NK-92 (cell line): ENCODE measurements around the gene FIBP.

Experiments
- DNase-seq: peaks from one replicate; lab custom pipeline; 2025; ENCODE audit not compliant: unreplicated experiment; lab: John Stamatoyannopoulos, UW

Gene FIBP

DNA sequence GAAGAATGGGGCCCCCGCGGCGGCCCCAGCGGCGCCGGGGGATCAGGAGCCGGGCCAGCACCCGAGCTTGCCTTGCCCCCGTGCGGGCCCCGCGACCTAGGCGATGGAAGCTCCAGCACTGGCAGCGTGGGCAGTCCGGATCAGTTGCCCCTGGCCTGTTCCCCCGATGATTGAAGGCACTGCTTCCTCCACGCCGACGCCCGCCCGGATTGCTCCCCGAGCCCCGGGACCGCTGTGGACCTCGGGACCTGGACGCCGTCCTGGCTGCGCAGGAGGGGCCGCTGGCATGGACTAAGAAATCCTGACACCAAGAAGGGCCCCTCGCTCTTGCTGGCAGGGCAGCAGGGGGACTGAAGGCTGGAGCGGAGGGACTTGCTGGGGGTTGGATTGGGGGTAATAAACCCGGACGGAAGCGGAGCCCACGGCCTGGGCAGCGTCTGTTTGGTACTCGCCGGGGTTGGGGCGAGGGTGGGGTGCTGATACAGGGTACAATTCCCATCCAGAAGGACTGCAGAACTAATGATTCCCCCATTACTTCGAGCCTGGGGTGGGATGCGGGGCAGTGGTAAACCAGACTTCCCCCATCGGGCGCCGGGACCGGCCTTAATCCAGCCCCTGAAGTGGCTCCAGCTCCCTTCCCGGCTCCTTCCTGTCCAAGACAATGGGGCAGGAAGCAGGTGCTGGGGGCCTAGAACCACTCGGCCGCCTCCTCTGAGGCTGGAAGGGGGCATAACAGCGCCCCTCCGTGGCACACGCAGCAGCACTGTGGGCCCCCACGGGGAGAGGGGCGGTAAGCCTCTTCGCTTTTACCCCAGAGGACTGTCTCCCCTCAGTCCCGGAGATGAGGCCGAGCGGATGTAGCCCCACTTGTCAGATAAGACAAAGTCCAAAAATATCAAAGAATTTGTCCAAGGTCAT lies 3.2 kb upstream of the FIBP start:
- DNase-seq, result no peak

DNA sequence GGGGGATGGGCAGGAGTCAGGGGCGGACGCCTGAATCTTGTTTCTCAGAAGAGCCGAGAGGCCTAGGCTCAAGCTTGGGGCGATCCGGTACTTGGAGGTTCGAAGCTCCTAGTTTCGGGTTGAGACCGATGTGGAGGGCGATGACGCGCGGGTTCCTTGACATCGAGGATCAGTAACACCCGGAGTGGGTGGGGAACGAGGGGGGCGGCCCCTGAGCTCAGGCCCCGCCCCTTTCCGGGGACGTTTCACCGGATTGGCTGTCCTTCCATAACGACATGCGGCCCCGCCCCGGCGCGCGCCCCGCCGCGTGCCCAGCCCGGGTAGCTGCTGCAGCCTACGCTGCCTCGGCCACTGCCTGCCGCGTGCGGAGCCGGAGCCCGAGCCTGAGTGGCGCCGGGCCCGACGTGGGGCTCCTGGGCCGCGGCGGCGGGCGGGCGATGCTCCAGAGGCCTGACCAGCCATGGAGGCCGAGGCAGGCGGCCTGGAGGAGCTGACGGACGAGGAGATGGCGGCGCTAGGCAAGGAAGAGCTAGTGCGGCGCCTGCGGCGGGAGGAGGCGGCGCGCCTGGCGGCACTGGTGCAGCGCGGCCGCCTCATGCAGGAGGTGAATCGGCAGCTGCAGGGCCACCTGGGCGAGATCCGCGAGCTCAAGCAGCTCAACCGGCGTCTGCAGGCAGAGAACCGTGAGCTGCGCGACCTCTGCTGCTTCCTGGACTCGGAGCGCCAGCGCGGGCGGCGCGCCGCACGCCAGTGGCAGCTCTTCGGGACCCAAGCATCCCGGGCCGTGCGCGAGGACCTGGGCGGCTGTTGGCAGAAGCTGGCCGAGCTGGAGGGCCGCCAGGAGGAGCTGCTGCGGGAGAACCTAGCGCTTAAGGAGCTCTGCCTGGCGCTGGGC lies 2.3 kb upstream of the FIBP start, which contains the start of gene CCDC85B:
TSS of gene CCDC85B (plus strand) at position 350 of the 895 bp plus-strand sequence. CDS start at position 461, 111 bp downstream.
- DNase-seq, result peak; percentile 72

DNA sequence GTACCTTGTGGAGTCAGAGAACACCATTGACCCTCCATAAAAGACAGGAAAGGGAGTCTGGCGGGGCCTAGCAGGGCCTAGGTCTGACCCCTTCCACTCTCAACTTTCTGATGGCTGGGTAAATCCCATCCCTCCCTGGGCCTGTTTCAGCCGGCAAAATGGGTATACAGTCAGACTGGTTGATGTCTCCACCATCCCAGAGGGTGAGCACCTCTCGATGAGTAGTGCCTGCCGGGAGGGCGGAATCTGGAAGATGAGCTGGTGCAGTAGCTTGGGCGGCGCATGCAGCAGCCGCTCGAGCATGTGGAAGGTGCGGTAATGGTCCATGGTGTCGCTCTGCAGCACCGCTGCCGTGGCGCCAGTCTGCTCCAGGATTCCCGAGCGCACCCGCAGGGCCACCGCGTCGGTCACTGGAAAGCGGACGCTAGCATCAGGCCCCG lies 528 bp downstream of the FIBP start:
- DNase-seq, result no peak

DNA sequence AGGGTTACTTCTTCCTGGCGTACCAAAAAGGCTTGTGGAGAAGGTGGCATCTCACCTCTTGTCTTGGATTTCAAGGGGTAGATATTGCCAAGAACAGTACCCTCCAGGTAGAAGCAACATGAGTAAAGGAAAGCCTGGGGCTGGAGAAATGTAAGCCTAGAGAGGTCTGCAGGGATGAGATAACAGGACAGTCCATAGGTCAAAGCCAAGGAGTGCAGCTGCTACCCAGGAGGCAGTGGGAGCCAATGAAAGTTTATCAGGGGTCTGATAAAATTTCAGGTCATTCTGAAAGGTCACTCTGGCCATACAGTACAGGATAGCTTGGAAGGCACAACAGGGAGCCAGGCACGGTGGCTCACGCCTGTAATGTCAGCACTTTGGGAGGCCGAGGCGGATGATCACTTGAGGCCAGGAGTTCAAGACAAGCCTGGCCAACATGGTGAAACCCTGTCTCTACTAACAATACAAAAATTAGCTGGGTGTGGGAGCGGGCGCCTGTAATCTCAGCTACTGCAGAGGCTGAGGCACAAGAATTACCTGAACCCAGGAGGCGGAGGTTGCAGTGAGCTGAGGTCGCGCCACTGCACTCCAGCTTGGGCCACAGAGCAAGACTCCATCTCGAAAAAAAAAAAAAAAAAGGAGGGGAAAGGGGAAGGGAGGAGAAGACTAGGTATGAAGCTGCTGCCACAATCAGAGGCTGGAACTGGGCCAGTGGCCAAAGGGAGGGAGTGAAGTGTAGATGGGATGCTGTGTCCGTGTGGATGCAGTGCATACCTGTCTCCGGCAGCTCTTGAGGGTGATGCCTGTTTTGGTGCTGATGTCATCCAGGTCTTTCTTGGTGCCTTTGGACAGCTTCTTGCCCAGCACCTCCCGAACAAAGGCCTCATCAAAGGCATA lies 1.2 kb downstream of the FIBP start:
- DNase-seq, result no peak

DNA sequence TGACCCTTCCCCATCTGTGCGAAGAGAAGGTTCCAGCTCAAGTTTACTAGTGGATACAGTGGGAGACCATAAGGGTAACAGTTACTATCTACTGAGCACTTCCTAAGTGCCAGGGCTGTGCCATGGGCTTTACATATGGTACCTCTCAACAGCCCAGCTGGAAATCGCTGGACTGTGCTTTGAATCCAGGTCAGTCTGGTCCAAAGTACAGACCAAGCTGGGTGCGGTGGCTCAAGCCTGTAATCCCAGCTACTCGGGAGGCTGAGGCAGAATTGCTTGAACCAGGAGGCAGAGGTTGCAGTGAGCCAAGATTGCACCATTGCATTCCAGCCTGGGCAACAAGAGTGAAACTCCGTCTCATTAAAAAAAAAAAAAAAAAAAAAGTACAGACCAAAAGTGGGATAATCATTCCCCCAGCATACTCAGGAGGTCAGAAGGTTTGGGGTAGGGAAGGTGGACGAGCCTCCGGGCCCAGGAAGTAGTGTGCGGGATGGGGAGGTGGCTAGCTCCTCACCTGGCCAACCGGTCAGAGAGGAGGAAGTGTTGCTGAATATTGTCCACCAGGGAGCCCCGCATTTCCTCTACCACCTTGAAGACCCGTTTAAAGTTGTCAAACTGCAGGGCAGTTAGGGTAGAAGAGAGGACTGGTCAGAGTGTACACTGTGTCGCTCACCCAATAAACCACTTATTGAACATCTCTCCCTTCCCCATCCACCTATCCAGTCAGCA lies 2.3 kb downstream of the FIBP start:
- DNase-seq, result no peak

DNA sequence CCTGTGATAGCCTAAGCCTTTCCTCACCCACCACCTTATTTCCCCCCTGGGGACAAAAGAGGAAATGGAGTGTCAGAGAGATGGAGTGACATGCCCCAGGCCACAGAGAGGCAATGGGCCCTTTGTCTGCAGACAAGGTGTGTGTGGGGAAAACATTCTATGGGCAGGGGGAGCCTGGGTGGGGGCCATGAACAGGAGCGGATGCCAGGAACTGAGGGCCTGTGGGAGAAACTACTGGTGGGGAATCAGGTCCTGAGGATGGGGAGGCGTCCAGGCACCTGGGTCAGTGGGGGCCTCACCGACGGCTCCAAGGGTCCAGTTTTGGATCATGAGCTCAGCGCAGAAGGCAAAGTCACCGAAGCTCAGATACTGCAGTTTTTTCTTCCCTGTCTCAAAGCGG lies 3.0 kb downstream of the FIBP start:
- DNase-seq, result no peak

DNA sequence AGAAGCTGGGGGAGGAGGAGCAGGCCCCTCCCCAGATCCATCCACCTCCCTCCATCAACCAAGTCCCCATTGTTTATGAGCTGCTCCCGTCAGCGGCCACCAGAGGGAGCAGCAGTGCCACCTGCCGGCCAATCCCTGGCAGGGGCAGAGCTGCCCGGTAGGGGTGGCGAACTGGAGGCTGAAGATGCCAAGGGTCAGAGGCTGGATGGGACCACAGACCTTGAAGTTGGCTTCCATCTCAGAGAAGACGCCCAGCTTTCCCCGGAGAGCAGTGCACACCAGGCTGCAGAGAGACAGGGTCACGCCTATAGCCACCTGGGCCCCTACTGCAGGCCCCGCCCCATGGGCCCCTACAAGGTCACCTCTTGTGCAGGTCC lies 3.6 kb downstream of the FIBP start:
- no peak for DNase-seq

DNA sequence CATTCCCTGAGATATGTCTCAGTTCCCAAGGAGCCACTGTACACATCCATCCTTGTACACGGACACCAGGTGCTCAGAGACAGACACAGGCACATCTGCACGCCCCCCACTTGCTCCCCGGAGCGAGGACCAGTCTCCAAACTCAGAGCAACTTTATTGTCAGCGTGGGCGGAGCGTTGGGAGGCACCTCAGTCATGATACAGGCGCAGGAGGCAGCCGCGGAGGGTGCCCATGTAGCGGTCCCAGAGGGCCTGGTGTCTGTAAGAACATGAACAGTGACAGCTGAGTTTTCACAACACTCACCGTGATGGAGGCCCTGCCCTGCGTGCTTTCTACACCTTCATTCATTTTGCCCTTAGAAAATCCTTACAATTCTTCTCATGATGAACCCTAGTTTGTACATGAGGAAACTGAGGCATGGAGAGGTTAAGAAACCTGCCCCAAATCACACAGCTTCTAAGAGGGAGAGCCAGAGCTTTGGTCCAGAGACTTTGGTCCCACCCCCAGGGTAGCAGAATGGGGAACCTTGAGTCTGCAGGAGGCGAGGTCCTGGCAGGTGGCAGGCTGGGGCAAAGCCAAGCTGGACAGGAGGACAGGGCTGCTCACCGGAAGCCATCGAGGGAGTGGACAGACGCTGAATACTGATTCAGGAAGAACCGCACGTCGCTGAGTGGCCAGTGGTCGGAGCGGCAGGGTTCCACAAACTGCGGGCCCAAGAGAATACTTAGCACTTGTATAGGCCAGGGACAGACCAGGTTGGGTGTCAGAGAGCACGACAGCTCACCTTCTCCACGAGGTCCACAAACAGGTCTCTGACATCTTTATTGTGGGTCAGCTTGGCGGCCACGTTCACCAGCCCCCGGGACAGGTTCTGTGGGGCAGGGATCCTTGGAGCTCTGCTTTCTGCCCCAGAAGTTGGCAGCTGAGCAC lies 4.2 kb downstream of the FIBP start:
- DNase-seq, result no peak

DNA sequence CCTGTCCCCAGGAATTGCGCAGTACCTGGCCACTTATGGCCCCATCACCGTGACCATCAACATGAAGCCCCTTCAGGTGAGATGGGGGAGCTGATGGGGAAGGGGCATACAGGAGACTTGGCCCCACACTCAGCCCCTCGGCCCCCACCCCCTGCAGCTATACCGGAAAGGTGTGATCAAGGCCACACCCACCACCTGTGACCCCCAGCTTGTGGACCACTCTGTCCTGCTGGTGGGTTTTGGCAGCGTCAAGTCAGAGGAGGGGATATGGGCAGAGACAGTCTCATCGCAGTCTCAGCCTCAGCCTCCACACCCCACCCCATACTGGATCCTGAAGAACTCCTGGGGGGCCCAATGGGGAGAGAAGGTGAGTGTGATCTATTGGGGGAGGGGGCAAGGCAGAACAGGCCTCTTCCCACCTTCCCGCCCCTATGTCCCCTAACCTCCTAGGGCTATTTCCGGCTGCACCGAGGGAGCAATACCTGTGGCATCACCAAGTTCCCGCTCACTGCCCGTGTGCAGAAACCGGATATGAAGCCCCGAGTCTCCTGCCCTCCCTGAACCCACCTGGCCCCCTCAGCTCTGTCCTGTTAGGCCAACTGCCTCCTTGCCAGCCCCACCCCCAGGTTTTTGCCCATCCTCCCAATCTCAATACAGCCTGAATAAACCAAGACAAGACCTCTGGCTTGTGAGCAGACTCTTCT lies 5.1 kb downstream of the FIBP start:
- DNase-seq, result no peak

DNA sequence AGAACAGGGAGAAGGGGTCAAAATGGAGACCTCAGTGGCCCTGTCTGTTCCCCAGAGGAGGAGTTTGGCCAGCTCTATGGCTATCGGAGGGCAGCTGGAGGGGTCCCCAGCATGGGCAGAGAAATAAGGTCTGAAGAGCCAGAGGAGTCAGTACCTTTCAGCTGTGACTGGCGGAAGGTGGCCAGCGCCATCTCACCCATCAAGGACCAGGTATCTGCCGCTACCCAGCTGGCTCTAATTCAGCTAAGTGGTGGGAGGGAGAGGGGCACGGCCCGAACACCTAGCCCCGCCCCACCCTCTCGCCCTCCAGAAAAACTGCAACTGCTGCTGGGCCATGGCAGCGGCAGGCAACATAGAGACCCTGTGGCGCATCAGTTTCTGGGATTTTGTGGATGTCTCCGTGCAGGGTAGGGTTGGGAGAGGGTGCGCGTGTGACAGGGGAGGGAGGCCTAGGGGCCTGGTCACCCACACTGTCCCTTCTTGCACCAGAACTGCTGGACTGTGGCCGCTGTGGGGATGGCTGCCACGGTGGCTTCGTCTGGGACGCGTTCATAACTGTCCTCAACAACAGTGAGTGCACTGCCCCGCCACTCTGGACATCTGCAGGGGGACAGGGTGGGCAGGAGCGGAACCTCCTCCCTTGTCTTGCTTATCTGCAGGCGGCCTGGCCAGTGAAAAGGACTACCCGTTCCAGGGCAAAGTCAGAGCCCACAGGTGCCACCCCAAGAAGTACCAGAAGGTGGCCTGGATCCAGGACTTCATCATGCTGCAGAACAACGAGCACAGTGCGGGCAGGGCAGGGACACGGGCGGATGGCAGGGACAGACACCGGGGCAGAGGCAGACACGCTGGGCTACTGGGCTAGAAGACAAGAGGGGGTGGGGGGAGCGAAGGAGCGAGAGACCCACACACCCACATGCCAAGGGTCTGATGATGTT lies 5.9 kb downstream of the FIBP start:
- DNase-seq, result no peak

DNA sequence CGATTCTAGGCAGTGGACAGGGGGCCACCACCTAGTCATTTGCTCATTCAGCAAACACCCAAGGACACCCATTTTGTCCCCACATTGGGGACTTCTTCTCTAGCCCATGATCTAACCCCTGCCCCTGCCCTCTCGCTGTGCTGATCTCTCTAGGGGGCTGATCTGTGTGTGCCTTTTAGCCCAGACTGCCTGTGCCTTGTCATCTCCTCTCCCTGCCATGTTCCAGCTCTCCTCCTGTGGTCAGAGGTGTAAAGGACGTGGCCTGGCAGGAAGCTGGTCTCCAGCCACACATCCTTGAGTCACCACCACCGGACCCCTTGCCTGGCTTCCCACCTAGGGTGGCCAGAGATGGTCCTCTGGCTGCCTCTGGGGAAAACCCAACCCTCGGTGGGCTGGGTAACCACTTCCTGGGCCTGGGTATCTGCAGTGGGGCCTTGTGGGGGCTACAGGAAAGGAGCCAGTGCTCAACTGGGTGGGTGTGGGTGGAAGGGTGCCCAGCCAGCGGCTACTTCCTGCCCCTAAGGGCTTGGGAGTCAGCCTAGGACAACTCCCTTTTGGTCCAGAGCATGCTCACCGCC lies 7.3 kb downstream of the FIBP start:
- no peak for DNase-seq

DNA sequence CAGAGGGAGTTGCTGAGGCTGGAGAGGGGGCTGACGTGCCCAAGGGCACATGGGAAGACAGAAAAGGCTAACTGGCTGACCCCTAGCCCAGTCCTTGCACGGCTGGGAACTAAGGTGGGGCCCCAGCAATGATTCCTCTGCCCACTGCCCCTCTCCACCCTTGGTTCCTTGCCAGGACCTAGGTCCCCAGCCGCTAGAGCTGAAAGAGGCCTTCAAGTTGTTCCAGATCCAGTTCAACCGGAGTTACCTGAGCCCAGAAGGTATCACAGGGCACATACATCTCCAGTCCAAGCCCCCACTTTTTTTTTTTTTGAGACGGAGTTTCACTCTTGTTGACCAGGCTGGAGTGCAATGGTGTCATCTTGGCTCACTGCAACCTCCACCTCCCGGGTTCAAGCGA lies 8.2 kb downstream of the FIBP start:
- DNase-seq, result no peak

DNA sequence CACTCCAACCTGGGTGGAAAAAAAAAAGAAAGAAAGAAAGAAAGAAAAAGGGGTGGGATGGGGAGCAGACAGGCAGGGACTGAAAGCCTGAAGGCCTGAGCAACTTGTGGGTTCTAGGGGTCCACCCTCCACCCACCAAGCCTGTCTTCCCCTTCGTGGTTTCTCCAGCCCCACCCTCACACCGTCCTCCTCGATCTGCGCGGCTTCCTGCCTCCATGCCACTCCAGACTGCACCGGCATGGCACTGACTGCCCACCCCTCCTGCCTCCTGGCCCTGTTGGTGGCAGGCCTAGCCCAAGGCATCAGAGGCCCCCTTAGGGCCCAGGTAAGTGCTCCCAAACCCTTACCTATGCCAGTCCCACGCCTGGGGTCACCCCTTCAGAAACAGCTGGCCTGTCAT lies 8.7 kb downstream of the FIBP start, which contains the start of gene CTSW:
TSS of gene CTSW (plus strand) at position 221 of the 400 bp plus-strand sequence. CDS start at position 239, 18 bp downstream.
- DNase-seq, result no peak

DNA sequence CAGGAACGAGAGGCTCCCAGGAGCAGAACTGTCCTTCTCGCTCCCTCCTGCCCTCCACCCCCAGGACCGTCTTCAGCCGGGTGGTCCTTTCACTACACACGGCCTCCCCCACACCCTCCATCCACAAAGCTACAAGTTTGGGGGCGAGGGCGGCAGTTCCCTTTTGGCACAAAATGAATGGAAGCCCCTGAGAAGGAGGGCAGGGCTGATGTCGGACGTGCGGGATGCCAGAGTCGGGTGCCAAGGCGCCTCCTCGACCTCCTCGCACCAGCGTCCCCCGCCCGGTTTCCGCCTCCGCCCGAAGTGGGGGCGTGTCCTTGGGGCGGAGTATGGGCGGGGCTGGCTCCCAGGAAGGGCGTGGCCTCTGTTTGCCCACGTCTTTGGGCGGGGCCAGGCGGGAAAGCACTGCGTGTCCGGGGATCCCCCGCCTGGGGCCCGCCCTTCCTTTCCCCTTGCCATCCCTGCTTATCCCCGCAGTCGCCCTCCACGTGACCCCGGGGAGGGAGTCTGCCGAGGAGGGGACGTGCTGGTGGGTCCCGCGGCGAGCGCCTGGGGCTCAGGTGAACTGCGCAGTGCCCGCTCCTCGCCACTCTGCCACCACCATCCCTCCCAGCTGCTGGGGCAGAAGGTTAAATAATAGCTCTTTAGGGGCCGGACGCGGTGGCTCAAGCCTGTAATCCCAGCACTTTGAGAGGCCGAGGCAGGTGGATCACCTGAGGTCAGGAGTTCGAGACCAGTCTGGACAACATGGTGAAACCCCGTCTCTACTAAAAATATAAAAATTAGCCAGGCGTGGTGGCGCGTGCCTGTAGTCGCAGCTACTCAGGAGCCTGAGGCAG lies 14.7 kb downstream of the FIBP start:
- DNase-seq, result peak; percentile 63

DNA sequence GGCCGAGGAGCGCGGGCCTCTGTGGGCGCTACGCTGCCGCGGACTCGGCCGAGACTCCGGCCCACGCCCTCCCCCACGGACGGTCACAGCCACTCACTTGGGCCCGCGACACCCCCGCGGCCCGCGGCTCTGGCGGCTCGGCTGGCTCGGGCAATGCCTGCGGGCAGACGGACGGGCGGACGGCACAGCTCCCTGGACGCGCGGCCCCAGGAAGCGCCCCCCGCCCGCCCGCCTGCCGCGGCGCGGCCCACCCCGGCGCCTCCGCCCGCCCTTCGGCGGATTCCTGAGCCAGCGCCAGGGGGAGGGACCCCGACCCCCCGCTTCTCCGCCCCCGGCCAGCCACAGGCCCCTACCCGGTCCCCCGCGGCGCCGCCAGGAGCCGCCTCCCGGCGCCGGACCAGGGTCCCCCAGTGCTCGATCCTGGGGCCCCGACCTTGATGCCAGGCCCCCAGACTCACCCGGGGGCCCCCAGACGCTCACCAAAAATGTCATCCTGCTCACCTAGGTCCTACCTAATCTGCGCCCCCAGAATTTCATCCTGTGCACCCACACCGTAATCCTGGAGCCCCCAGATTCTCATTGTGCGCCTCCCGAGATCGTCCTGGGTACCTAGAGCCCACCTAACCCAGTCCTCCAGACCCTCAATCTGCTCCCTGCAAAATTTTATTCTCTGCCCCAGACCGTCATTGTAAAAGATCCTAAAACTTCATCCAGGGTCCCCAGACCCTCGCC lies 15.5 kb downstream of the FIBP start, which contains the start of gene EFEMP2:
TSS of gene EFEMP2 (minus strand) at position 215 of the 732 bp plus-strand sequence. CDS start 446 bp downstream, outside the sequence.
- no peak for DNase-seq
